Hepatocyte (in vitro differentiated cells): ENCODE data around the gene COG2. TPM values are rescaled to one million over a fixed set of nuclear protein-coding genes. Genes with fewer than 3 reads are reported as not detected.

Experiments used
- DNase-seq: peaks from one replicate; pipeline ENCODE4 v3.0.0-alpha.2; 2016; ENCODE audit warnings: low spot score
- H2AFZ ChIP-seq: fragments of 200-600 bp; sonication (generic); 2 replicates; pipeline ENCODE4 v1.6.0; 2016; ENCODE audit warnings: antibody characterized with exemption, mild to moderate bottlenecking
- H3K27ac ChIP-seq: fragments of 200-600 bp; sonication (generic); 2 replicates; pipeline ENCODE4 v1.5.1; 2016; ENCODE audit warnings: mild to moderate bottlenecking
- H3K27me3 ChIP-seq: fragments of 200-600 bp; sonication (generic); 2 replicates; pipeline ENCODE4 v1.6.1; 2016
- H3K36me3 ChIP-seq: fragments of 200-600 bp; sonication (generic); replicated peaks from 2 replicates; pipeline ENCODE4 v1.5.1; 2016; ENCODE audit warnings: low read depth; ENCODE audit not compliant: insufficient read depth
- H3K4me1 ChIP-seq: fragments of 200-600 bp; sonication (generic); 2 replicates; pipeline ENCODE4 v1.5.1; 2016; ENCODE audit warnings: mild to moderate bottlenecking, moderate library complexity; ENCODE audit not compliant: insufficient read depth
- H3K4me2 ChIP-seq: fragments of 200-600 bp; sonication (generic); 2 replicates; pipeline ENCODE4 v1.6.0; 2016
- H3K4me3 ChIP-seq: fragments of 200-600 bp; sonication (generic); 2 replicates; pipeline ENCODE4 v1.5.1; 2016; ENCODE audit warnings: mild to moderate bottlenecking
- H3K79me2 ChIP-seq: fragments of 200-600 bp; sonication (generic); 2 replicates; pipeline ENCODE4 v1.6.0; 2017; ENCODE audit warnings: mild to moderate bottlenecking
- H3K9me2 ChIP-seq: fragments of 200-600 bp; sonication (generic); replicated peaks from 2 replicates; pipeline ENCODE4 v1.6.0; 2017; ENCODE audit warnings: mild to moderate bottlenecking; ENCODE audit not compliant: insufficient read depth
- H3K9me3 ChIP-seq: fragments of 200-600 bp; sonication (generic); 2 replicates; pipeline ENCODE4 v1.5.1; 2016; ENCODE audit warnings: low read depth, mild to moderate bottlenecking
- H4K20me1 ChIP-seq: fragments of 200-600 bp; sonication (generic); 2 replicates; pipeline ENCODE4 v1.6.0; 2016; ENCODE audit warnings: mild to moderate bottlenecking; ENCODE audit not compliant: insufficient read depth, poor library complexity, severe bottlenecking
- CTCF ChIP-seq: fragments of 200-600 bp; sonication (generic); IDR thresholded peaks from 2 replicates; pipeline ENCODE4 v1.5.1; 2016; ENCODE audit warnings: antibody characterized with exemption, mild to moderate bottlenecking; ENCODE audit not compliant: poor library complexity
- EZH2 ChIP-seq: fragments of 200-600 bp; sonication (generic); IDR thresholded peaks from 2 replicates; pipeline ENCODE4 v1.6.1; 2016; ENCODE audit warnings: antibody characterized with exemption, mild to moderate bottlenecking, borderline replicate concordance
- EZH2phosphoT487 ChIP-seq: fragments of 200-600 bp; sonication (generic); IDR thresholded peaks from one replicate; pipeline ENCODE4 v1.6.1; 2018; ENCODE audit warnings: antibody characterized with exemption, mild to moderate bottlenecking, low read depth, moderate library complexity; ENCODE audit not compliant: unreplicated experiment, severe bottlenecking
- WGBS: methylation state at CpG from one replicate; pipeline ENCODE4 v1.1.6; 2016; ENCODE audit warnings: low lambda C conversion rate; ENCODE audit errors: missing lambda C conversion rate; 5-methylcytosine and 5-hydroxymethylcytosine counted together
- polyA plus RNA-seq: library from polyadenylated mRNA; unstranded; fragments of >200 nt; fragmentation: Nextera tagmentation; extraction: Ambion mirVana; gene quantifications from 2 replicates; pipeline ENCODE4 v1.2.1, GENCODE V29; 2016
- total RNA-seq: library from RNA; depleted of rRNA; stranded (reverse); fragments of >200 nt; gene quantifications from 2 replicates; pipeline ENCODE4 v1.2.3, GENCODE V29; 2014

The COG2 gene
- total and polyA plus RNA-seq, 2 experiments from 2014 or later: 25.3 to 46.2 TPM

DNA sequence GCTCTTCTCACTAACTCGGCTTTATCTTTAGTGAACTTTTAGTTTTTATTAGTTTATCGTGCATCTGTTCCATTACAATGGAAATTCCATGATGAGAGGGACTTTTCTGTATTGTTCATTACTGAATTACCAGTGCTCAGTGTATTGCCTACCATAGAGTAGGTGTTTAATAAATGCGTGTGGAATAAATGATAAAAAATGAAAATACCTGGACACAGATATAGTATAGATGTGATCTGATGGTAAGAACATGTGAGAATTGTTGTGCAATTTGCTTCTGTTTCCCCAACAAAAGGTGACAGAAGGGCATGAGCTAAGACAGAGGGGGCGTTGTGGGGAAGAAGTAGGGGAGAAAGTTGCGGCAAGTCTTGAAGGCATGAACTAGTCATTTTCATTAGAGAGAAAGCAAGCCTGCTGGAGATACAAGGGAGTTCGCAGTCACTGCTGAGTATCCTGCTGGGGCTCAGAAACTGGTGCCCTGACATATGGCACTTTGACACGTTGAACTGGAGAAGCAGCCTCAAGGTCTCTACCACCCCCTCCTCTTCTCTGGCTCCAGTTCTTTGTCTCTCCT is 5.6 kb upstream of the COG2 start:
- 89% methylated on average over 7 of the region's 7 CpGs for WGBS
- Histone ChIP-seq H3K4me3 (no peak overlapping the region), H3K4me2 (no peak overlapping the region), H3K27me3 (no peaks in the 10 kb centered on the region), H3K9me2 (no peaks in the 10 kb centered on the region), H2AFZ (no peak overlapping the region), H3K36me3 (no peaks in the 10 kb centered on the region), H3K79me2 (no peaks in the 10 kb centered on the region), H3K9me3 (no peaks in the 10 kb centered on the region), H3K27ac (no peak overlapping the region), H3K4me1 (no peaks in the 10 kb centered on the region), H4K20me1 (no peaks in the 10 kb centered on the region)
- no peak for DNase-seq
- TF ChIP-seq CTCF: no peak
- no peak for TF ChIP-seq EZH2phosphoT487
- TF ChIP-seq EZH2: no peak

DNA sequence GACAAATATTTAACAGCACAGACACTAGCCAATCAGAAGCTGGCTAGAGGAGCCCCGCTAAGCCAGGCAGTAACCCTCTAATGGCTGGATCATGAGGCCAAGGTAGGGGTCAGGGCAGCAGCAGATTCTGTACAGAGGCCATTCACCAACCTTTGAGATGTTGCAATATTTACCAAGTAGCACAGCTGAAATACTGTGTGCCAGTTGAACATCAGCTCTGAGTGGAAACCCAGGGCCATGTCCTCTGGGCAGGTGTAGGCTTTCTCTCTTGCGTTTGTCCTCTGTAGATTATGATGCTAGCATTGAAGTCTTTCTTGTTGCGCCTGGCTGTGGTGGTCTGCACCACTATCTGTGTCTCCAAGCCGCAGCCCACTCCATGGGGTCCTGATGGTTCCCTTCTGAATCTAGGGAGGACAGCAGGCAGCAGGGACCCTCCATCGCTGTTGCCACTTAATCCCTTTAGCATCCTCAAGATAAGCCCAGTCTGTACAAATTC is 2.5 kb upstream of the COG2 start:
- peaks cover 8% of the 10 kb centered on the region for H3K4me1 ChIP-seq
- TF ChIP-seq CTCF (no peak), EZH2phosphoT487 (no peak), EZH2 (no peak)
- no peak overlapping the region for H2AFZ ChIP-seq
- no peak overlapping the region for H3K4me2 ChIP-seq
- H4K20me1 ChIP-seq: peaks cover 7% of the 10 kb centered on the region
- H3K4me3 ChIP-seq: no peak overlapping the region
- H3K9me3 ChIP-seq: no peaks in the 10 kb centered on the region
- H3K79me2 ChIP-seq: peaks cover 20% of the 10 kb centered on the region
- peak; percentile 21 for DNase-seq
- H3K27me3 ChIP-seq: no peaks in the 10 kb centered on the region
- no peaks in the 10 kb centered on the region for H3K9me2 ChIP-seq
- 74% methylated on average over 5 of the region's 5 CpGs for whole genome bisulfite sequencing
- H3K27ac ChIP-seq: no peak overlapping the region
- H3K36me3 ChIP-seq: no peaks in the 10 kb centered on the region

- Histone ChIP-seq H4K20me1 (peaks cover 7% of the 10 kb centered on the region), H3K4me1 (peaks cover 9% of the 10 kb centered on the region), H3K4me3 (no peak overlapping the region), H3K9me3 (no peaks in the 10 kb centered on the region), H3K9me2 (no peaks in the 10 kb centered on the region), H3K79me2 (peaks cover 35% of the 10 kb centered on the region), H3K27me3 (no peaks in the 10 kb centered on the region), H2AFZ (no peak overlapping the region), H3K27ac (no peak overlapping the region), H3K36me3 (no peaks in the 10 kb centered on the region), H3K4me2 (peak overlapping the region; percentile 86)
- WGBS: 79% methylated on average over 6 of the region's 6 CpGs
- no peak for DNase-seq
- TF ChIP-seq EZH2phosphoT487: no peak
- TF ChIP-seq EZH2: no peak
Observed at GRCh38 chr1:230641346-230641745, 935 bp upstream of the COG2 start.

DNA sequence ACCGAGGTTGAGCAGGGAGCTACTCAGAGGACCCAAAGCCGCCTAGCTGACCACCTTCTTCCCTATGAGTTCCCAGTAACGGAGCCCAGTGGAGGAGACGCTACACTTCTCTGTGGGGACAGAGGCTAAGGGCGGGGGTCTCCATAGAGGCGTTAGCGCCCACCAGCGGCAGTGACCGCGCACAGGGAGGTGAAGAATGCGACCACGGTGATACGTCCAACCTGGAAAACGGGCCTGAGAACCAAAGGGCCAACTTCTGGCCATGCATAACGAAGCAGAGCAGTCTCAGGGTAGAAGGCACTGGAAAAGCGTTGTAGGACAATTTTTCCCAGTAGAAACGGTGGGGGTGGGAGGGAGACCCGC is 400 bp upstream of the COG2 start:
- Histone ChIP-seq H3K9me2 (no peaks in the 10 kb centered on the region), H3K27ac (no peak overlapping the region), H3K4me1 (peaks cover 9% of the 10 kb centered on the region), H3K9me3 (no peaks in the 10 kb centered on the region), H2AFZ (peak overlapping the region; percentile 86), H4K20me1 (peaks cover 7% of the 10 kb centered on the region), H3K4me3 (peak overlapping the region; percentile 41), H3K36me3 (no peaks in the 10 kb centered on the region), H3K27me3 (no peaks in the 10 kb centered on the region), H3K79me2 (peaks cover 40% of the 10 kb centered on the region), H3K4me2 (peak overlapping the region; percentile 86)
- 7% methylated on average over 18 of the region's 18 CpGs for WGBS
- DNase-seq: no peak
- no peak for TF ChIP-seq CTCF
- TF ChIP-seq EZH2: no peak
- no peak for TF ChIP-seq EZH2phosphoT487
